DMS153 treated with DMSO at 0.1 percent for 48 hours (cell line): ENCODE results near the gene ST14.
A peak's percentile ranks its signal among the peaks of the same experiment; 100 is the strongest.
"Not testable (repeated sequence)": the region's sequence is repeated elsewhere in the genome, so short reads cannot be mapped to it uniquely, and the experiment has no call there.

ENCODE experiments used
- DNase-seq: peaks from one replicate; lab custom pipeline; 2025; ENCODE audit not compliant: unreplicated experiment; lab: John Stamatoyannopoulos, UW

The ST14 gene

GRCh38 chr11:130163346-130164220, 4.0 kb downstream of the ST14 start:
- DNase-seq = peak; percentile 61

- no peak for DNase-seq
Observed at GRCh38 chr11:130164221-130164570, 4.6 kb downstream of the ST14 start.

DNA sequence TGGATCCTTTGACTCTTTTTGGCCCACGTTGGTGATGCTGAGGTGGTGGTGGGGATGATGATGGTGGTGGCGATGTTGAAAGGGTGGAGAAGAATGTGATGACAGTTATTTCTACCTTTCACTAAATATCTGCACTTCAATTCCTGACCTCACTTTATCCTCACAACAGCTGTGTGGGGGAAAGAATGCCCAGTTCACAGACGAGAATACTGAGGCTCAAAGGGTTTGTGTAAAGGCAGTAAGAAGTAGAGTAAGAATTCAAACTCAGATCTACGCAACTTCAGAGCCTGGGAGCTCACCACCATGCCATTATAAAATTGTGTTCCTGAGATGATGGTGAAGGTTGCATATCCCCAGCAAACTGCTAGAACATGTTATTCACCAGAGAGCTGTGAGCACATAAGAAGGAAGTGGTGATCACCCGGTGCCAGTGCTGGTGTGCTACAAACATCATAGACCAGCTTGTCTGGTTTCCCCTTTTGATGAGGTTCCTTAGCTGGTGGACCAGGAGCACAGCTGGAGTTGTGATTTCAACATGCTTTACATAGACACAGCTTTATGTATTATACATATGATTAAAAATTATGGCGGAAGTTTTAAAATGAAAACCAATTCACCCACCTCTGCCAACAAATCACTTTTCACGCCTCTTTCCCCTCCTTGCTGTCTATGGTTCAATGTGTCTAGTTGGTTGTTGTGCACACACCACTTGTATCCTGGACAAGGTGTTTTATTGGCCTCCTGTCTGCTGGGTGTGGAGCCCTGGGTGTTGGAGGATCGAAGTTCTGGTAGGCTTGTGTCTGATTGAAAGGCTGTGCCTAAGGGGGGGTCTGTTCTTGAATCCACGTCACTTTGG, 6.2 kb downstream of the ST14 start:
- no peak for DNase-seq

DNA sequence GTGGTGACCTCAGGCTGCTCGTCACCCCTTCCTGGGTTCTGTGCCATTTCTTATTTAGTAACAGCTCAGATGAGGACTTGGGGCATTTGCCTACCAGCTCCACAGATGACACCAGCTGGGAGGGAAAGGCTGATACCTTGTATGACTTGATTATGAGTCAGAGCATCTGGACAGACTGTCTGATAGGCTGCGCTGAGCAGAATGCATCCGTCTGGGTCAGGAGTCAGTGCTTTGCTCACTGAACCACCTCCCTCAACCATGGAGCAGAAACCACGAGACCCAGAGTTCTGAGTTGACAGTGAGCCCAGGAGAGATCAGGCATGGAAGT, 6.8 kb downstream of the ST14 start:
- DNase-seq = no peak

GRCh38 chr11:130167146-130167545, 7.6 kb downstream of the ST14 start:
- DNase-seq = no peak

- no peak for DNase-seq
Observed at GRCh38 chr11:130168105-130168504, 8.5 kb downstream of the ST14 start.

DNA sequence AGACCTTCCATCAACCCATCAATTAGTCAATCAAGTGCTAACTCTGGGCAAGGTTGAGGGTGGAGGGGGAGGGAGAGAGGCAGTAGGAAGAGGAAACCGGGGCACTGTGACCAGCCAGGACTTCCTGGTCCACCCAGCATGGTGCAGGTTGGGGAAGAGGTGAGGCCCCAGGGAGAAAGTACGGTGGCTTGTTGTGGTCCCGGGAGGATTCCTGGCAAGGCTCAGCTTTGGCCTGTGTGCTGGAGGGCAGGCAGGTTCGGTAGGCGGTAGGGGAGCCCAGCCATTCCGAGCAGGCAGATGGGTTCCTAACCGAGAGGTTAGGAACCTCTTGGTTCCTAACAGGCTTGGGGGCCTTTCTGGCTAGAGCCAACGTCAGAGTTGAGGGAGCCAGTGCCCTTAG, 10.8 kb downstream of the ST14 start:
- no peak for DNase-seq

DNA sequence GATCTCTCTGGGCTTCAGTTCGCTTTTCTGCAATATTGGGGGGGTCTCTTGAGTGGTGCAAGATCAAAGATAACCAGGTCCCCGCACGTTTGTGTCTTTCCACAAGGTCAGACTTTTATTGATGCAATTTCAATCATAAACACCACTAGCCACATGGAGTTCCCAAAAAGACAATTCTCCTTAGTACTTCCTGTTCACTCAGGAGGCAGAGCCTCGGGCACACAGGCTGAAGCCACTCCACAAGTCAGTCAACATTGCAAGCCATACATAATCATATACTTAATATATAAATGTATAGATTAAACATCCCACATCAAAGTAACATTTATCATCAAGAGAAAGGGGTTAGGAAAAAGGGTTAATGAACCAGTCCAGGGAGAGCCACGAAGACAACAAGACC, 12.0 kb downstream of the ST14 start:
- DNase-seq = no peak

GRCh38 chr11:130172001-130172400, 12.4 kb downstream of the ST14 start:
- not testable (repeated sequence) for DNase-seq

DNA sequence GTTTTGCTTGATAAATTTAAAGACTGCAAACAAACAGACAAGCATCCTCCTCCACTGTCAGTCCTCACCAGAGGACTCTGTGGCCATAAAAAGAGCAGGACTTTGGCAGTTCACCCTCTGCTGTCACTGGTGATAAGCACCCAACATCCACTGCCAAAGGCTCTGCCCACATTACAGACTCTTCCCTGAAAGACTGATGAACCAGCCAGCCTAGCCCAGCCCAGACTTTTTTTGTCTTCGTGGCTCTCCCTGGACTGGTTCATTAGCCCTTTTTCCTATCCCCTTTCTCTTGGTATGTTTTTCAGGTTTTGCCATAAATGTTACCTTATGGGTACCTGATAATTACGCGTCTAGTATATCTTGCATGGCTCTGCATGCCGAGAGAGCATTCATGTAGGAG, 15.1 kb downstream of the ST14 start:
- DNase-seq = no peak

- DNase-seq = no peak
Observed at GRCh38 chr11:130175898-130176297, 16.3 kb downstream of the ST14 start.

GRCh38 chr11:130177782-130178181, 18.2 kb downstream of the ST14 start:
- no peak for DNase-seq

- DNase-seq = no peak
Observed at GRCh38 chr11:130178441-130179339, 19.1 kb downstream of the ST14 start.

GRCh38 chr11:130179396-130180306, 20.1 kb downstream of the ST14 start:
- DNase-seq = peak; percentile 25

- peak; percentile 26 for DNase-seq
Observed at GRCh38 chr11:130180491-130180890, 20.9 kb downstream of the ST14 start.

GRCh38 chr11:130180896-130181294, 21.3 kb downstream of the ST14 start:
- no peak for DNase-seq

DNA sequence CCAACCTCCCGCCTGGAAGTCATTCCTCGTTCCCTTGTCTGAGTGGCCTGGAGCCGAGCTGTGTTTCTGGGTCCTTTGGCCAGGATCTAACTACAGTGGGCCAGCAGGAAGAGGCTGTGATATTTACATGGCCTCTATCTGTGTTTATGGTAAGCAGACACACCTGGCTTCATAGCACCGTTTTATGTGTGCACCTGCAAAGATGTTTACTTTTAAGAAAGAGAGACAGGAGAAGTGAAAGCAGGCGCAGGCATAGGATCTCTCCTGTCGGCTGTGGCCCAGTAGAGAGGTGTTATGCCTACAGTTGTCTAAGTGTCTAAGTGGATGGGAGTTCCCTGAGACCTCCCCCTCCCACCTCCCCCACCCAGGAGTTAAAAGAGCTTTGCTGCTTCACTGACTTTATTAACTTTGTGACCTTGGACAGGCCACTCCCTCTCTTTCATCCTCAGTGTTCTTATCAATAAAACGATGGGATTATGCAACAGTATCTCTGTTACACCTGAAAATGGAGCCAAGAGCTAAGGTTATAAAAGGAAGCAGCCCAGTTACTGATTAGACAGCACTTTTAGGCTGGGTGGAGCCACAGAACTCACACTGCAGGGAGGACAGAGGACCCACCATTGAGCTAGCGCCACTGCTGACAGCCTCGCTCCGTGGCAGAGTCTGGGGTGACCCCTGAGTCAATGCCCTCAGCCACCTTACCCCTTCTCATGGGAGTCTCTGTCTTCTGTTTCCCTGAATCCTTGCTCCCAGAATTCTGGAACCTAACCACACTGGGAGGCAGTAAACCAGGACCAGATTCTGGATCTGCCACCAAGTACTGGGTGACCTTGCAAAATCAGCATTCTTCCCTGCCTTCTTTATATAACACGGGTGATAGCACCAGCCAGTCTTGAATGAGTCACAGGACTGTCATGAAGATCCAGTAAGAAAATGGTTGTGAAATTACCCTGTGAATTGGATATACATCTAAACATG, 22.0 kb downstream of the ST14 start:
- DNase-seq = peak; percentile 98

GRCh38 chr11:130183878-130184610, 24.5 kb downstream of the ST14 start:
- no peak for DNase-seq
